HFFc6 (cell line): ENCODE data around the gene FNTB. TPM values are rescaled to one million over a fixed set of nuclear protein-coding genes. Genes with fewer than 3 reads are reported as not detected.

Source experiments
- DNase-seq: peaks from one replicate; pipeline ENCODE4 v3.0.0-alpha.2; 2018
- H3K27ac Mint-ChIP-seq: 2 replicates; pipeline ENCODE4 v1.8.0; 2020; ENCODE audit warnings: mild to moderate bottlenecking, mixed read lengths
- H3K27me3 Mint-ChIP-seq: 2 replicates; pipeline ENCODE4 v1.8.0; 2021; ENCODE audit warnings: mild to moderate bottlenecking, moderate library complexity, mixed read lengths; ENCODE audit not compliant: insufficient read depth
- H3K36me3 Mint-ChIP-seq: 2 replicates; pipeline ENCODE4 v1.8.0; 2021; ENCODE audit warnings: low read depth, mixed read lengths
- H3K4me1 Mint-ChIP-seq: 2 replicates; pipeline ENCODE4 v1.8.0; 2020; ENCODE audit warnings: low read depth, mixed read lengths
- H3K4me3 Mint-ChIP-seq: 2 replicates; pipeline ENCODE4 v1.8.0; 2020; ENCODE audit warnings: mild to moderate bottlenecking, moderate library complexity, mixed read lengths
- H3K9me3 Mint-ChIP-seq: 2 replicates; pipeline ENCODE4 v1.8.0; 2020; ENCODE audit warnings: mild to moderate bottlenecking, mixed read lengths
- CTCF ChIP-seq: fragments of 200-600 bp; sonication (generic); IDR thresholded peaks from 2 replicates; pipeline ENCODE4 v1.5.0; 2021; ENCODE audit warnings: antibody characterized with exemption, mild to moderate bottlenecking
- total RNA-seq, 6 experiments: library from RNA; stranded (reverse); fragmentation: NEBNext Ultra II Directional; extraction: Animal tissue kit (Norgen Biotek cat#: 25700); gene quantifications; 2 replicates in 1 of 6; 3 replicates in 5 of 6; pipeline ENCODE4 v1.2.3, GENCODE V29; 2021

FNTB gene
- total RNA-seq, 6 experiments from 2014 or later, result 14.1 to 22.7 (median 18.0) TPM

GRCh38 chr14:64993266-64993930 is 6.7 kb downstream of the FNTB start:
- Mint-ChIP-seq H3K27ac (no peak overlapping the region), H3K4me3 (no peak overlapping the region), H3K9me3 (no peaks in the 10 kb centered on the region), H3K27me3 (peaks cover 4% of the 10 kb centered on the region; the same call in 1 of the 2 replicates), H3K4me1 (peaks cover 32% of the 10 kb centered on the region), H3K36me3 (peaks cover 6% of the 10 kb centered on the region; the same call in 1 of the 2 replicates)
- DNase-seq, result no peak
- no peak for TF ChIP-seq CTCF

- Mint-ChIP-seq H3K27ac (no peak overlapping the region), H3K27me3 (peaks cover 4% of the 10 kb centered on the region; the same call in 1 of the 2 replicates), H3K4me1 (peaks cover 37% of the 10 kb centered on the region), H3K9me3 (no peaks in the 10 kb centered on the region), H3K36me3 (peaks cover 6% of the 10 kb centered on the region; the same call in 1 of the 2 replicates), H3K4me3 (no peak overlapping the region)
- no peak for TF ChIP-seq CTCF
- no peak for DNase-seq
These were observed 7.8 kb downstream of the FNTB start for GRCh38 chr14:64994540-64994939.

- Mint-ChIP-seq H3K36me3 (peaks cover 6% of the 10 kb centered on the region; the same call in 1 of the 2 replicates), H3K4me1 (peaks cover 45% of the 10 kb centered on the region), H3K9me3 (no peaks in the 10 kb centered on the region), H3K4me3 (no peak overlapping the region), H3K27me3 (peaks cover 4% of the 10 kb centered on the region; the same call in 1 of the 2 replicates), H3K27ac (no peak overlapping the region)
- no peak for TF ChIP-seq CTCF
- DNase-seq, result no peak
These were observed 8.6 kb downstream of the FNTB start for GRCh38 chr14:64995291-64995690.

GRCh38 chr14:64997108-64997794 is 10.6 kb downstream of the FNTB start:
- no peak overlapping the region for H3K4me3 Mint-ChIP-seq
- peaks cover 13% of the 10 kb centered on the region for H3K36me3 Mint-ChIP-seq
- no peak for DNase-seq
- H3K9me3 Mint-ChIP-seq, result no peaks in the 10 kb centered on the region
- TF ChIP-seq CTCF, result no peak
- H3K27ac Mint-ChIP-seq, result no peak overlapping the region
- H3K4me1 Mint-ChIP-seq, result peaks cover 65% of the 10 kb centered on the region
- peaks cover 2% of the 10 kb centered on the region; the same call in 1 of the 2 replicates for H3K27me3 Mint-ChIP-seq

GRCh38 chr14:64998455-64998931 is 11.8 kb downstream of the FNTB start:
- Mint-ChIP-seq H3K27me3 (peaks cover 2% of the 10 kb centered on the region; the same call in 1 of the 2 replicates), H3K36me3 (peaks cover 13% of the 10 kb centered on the region), H3K27ac (peak overlapping the region; percentile 46; the same call in 1 of the 2 replicates), H3K9me3 (no peaks in the 10 kb centered on the region), H3K4me3 (no peak overlapping the region), H3K4me1 (peaks cover 73% of the 10 kb centered on the region)
- peak; percentile 16 for DNase-seq
- no peak for TF ChIP-seq CTCF
